GM18499 (cell line): Measurements from ENCODE around the gene KHDC4.

ENCODE experiments used
- ATAC-seq: cut with Tn5 transposase; IDR thresholded peaks from one replicate; pipeline ENCODE4 v1.9.1; 2021; ENCODE audit warnings: moderate number of reproducible peaks; ENCODE audit not compliant: insufficient read depth, unreplicated experiment

Gene KHDC4

DNA sequence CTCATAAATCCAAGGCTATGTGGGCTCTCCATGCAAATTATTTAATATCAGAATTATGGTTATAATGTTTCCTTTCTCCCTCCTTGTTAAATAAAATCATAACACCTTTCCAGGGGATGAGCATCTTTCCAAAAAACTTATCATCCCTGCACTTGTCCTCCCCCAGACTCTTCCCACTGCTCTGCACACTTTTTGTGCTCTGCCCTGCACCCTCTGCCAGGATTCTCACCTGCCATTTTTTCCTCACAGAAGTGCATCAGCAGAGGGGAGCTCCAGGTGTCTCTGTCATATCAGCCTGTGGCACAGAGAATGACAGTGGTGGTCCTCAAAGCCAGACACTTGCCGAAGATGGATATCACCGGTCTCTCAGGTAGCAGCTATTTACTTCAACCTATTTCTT lies 54.0 kb downstream of the KHDC4 start:
- ATAC-seq, result no peak

DNA sequence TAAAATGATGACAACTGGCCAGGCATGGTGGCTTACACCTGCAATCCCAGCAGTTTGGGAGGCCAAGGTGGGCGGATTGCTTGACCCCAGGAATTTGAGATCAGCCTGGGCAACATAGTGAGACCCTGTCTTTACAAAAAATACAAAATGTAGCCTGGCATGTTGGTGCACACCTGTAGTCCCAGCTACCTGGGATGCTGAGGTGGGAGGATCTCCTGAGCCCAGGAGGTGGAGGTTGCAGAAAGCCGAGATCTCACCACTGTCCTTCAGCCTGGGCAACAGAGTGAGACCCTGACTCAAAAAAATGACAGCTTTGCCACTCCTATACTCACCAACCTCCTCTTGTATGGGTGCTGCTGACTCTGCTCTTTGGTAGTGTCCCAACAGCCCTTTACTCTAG lies 56.3 kb downstream of the KHDC4 start:
- no peak for ATAC-seq

DNA sequence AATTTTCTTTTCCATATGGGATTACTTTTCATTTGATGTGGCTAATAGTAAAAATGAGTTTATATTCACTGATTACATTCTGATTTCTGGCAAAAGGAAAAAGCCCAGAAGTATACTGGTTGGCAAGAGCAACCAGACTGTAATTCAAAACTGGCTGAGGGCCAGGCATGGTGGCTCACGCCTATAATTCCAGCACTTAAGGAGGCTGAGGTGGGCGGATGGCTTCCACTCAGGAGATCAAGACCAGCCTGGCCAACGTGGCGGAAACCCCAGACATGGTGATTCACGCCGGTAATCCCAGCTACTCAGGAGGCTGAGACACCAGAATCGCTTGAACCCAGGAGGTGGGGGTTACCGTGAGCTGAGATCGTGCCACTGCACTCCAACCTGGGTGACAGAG lies 60.4 kb downstream of the KHDC4 start:
- no peak for ATAC-seq

DNA sequence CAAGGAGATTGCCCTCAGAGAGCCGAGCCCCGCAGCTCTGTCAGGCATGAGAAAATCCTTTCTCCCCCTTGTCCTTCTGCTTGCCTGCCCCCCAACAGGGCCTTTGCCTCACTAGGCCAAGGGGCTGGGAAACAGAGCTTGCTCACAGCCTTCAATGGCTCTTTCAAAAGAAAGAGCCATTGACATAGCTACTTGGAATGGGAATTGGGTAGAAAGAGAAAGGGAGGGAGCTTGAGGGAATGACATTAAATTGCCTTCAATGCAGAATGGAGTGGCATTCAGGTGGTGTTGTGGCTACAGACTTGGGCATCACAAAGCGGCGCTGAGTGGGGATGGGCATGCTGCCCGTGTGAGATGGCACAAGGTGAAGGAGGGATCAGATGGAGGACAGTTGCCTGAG lies 61.7 kb downstream of the KHDC4 start:
- no peak for ATAC-seq

DNA sequence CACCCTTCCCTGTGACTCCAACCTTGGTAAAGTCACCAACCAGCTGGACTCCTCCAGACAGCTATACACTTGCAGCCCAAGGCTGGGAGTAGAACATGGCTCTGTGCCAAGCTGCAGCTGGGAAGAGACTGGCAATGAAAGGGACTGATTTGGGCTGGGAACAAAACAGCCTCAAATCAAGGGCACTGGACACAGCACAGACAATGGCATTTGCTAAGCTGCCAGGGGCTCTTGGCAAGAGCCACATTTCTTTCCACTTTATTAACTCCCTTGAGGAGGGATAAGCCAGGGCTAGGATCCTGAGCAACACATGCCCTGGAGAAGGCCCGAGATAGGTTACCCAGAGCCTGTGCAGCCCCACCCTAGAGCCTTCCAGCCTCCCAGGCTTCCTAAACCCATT lies 62.8 kb downstream of the KHDC4 start:
- no peak for ATAC-seq

DNA sequence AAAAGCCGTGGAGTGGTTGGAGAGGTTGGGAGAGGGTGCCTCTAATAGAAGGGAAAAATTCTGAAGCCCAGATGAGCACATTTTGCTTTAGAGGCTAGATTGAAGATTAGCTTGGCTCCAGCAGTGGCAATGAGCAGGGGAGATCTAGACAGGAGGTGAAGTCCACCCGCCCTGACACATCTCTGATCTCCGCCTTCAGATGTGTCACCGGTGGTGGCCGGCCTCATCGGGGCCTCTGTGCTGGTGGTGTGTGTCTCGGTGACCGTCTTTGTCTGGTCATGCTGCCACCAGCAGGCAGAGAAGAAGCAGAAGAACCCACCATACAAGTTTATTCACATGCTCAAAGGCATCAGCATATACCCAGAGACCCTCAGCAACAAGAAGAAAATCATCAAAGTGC lies 66.4 kb downstream of the KHDC4 start:
- ATAC-seq, result no peak

DNA sequence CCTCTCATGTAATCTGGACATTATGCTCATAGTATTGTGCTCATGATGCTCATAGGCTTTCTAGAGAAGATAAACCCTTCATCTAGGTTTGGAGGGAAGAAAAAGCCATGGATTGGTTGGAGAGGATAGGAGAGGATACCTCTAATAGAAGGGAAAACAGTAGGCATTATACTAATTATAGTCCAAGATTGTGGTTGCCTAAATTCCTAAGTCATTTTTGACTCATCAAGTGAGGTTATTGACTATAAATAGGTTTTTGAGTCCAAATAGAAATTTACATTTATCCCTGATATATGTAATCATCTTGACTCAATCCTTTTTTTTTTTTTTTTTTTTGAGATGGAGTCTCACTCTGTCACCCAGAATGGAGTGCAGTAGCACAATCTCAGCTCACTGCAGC lies 69.8 kb downstream of the KHDC4 start:
- no peak for ATAC-seq
